Glutamatergic neuron (in vitro differentiated cells): ENCODE measurements around the gene NOX4. TPM values are rescaled to one million over a fixed set of nuclear protein-coding genes. Genes with fewer than 3 reads are reported as not detected.
"Not testable (repeated sequence)": the region's sequence is repeated elsewhere in the genome, so short reads cannot be mapped to it uniquely, and the experiment has no call there.

Experiments
- DNase-seq: peaks from one replicate; pipeline ENCODE4 v3.0.0; 2022
- H3K27ac Mint-ChIP-seq: one replicate; pipeline ENCODE4 v1.8.0; 2020; ENCODE audit warnings: mild to moderate bottlenecking, mixed read lengths, inconsistent platforms; ENCODE audit not compliant: unreplicated experiment
- H3K27me3 Mint-ChIP-seq: one replicate; pipeline ENCODE4 v1.8.0; 2020; ENCODE audit warnings: mild to moderate bottlenecking, moderate library complexity, mixed read lengths, inconsistent platforms; ENCODE audit not compliant: unreplicated experiment
- H3K36me3 Mint-ChIP-seq: one replicate; pipeline ENCODE4 v1.8.0; 2020; ENCODE audit warnings: mild to moderate bottlenecking, mixed read lengths, inconsistent platforms; ENCODE audit not compliant: unreplicated experiment
- H3K4me1 Mint-ChIP-seq: one replicate; pipeline ENCODE4 v1.8.0; 2020; ENCODE audit warnings: mild to moderate bottlenecking, low read depth, mixed read lengths, inconsistent platforms; ENCODE audit not compliant: unreplicated experiment
- H3K4me3 Mint-ChIP-seq: one replicate; pipeline ENCODE4 v1.8.0; 2020; ENCODE audit warnings: mild to moderate bottlenecking, mixed read lengths, inconsistent platforms; ENCODE audit not compliant: unreplicated experiment
- H3K9me3 Mint-ChIP-seq: one replicate; pipeline ENCODE4 v1.8.0; 2020; ENCODE audit warnings: mild to moderate bottlenecking, moderate library complexity, mixed read lengths, inconsistent platforms; ENCODE audit not compliant: unreplicated experiment
- CTCF ChIP-seq: fragments of 200-600 bp; sonication (generic); IDR thresholded peaks from one replicate; pipeline ENCODE4 v1.5.0; 2021; ENCODE audit not compliant: partially characterized antibody, unreplicated experiment
- total RNA-seq: library from RNA; stranded (reverse); fragmentation: NEBNext Ultra II Directional; extraction: Animal tissue kit (Norgen Biotek cat#: 25700); gene quantifications from one replicate; pipeline ENCODE4 v1.2.1, GENCODE V29; 2021; ENCODE audit not compliant: unreplicated experiment

Gene NOX4
- total RNA-seq, 1 donor from 2014 or later, result 1.9 TPM

GRCh38 chr11:89441606-89442005, 49.6 kb downstream of the NOX4 start:
- Mint-ChIP-seq H3K36me3 (no peaks in the 10 kb centered on the region), H3K4me3 (no peak overlapping the region), H3K27me3 (peaks cover 1% of the 10 kb centered on the region), H3K9me3 (no peaks in the 10 kb centered on the region), H3K27ac (no peak overlapping the region), H3K4me1 (peaks cover 3% of the 10 kb centered on the region)
- DNase-seq, result no peak
- no peak for TF ChIP-seq CTCF

GRCh38 chr11:89437317-89437716, 53.9 kb downstream of the NOX4 start:
- no peaks in the 10 kb centered on the region for H3K36me3 Mint-ChIP-seq
- H3K4me3 Mint-ChIP-seq, result no peak overlapping the region
- no peak for TF ChIP-seq CTCF
- peaks cover 1% of the 10 kb centered on the region for H3K27me3 Mint-ChIP-seq
- H3K4me1 Mint-ChIP-seq, result no peaks in the 10 kb centered on the region
- DNase-seq, result no peak
- no peaks in the 10 kb centered on the region for H3K9me3 Mint-ChIP-seq
- H3K27ac Mint-ChIP-seq, result no peak overlapping the region

GRCh38 chr11:89436071-89436470, 55.1 kb downstream of the NOX4 start:
- Mint-ChIP-seq H3K4me1 (no peaks in the 10 kb centered on the region), H3K4me3 (no peak overlapping the region), H3K27me3 (no peaks in the 10 kb centered on the region), H3K36me3 (no peaks in the 10 kb centered on the region), H3K27ac (no peak overlapping the region), H3K9me3 (no peaks in the 10 kb centered on the region)
- TF ChIP-seq CTCF, result no peak
- no peak for DNase-seq

- Mint-ChIP-seq H3K27me3 (no peaks in the 10 kb centered on the region), H3K9me3 (no peaks in the 10 kb centered on the region), H3K36me3 (no peaks in the 10 kb centered on the region), H3K4me3 (no peak overlapping the region), H3K27ac (no peak overlapping the region), H3K4me1 (no peaks in the 10 kb centered on the region)
- no peak for TF ChIP-seq CTCF
- DNase-seq, result no peak
Measured at GRCh38 chr11:89433278-89433677, 57.9 kb downstream of the NOX4 start.

GRCh38 chr11:89432182-89432581, 59.0 kb downstream of the NOX4 start:
- not testable (repeated sequence) for H3K27ac Mint-ChIP-seq, H3K27me3 Mint-ChIP-seq, H3K4me3 Mint-ChIP-seq, H3K9me3 Mint-ChIP-seq, H3K36me3 Mint-ChIP-seq, DNase-seq, H3K4me1 Mint-ChIP-seq

- not testable (repeated sequence) for DNase-seq, H3K36me3 Mint-ChIP-seq, H3K27me3 Mint-ChIP-seq, H3K27ac Mint-ChIP-seq, H3K9me3 Mint-ChIP-seq, H3K4me3 Mint-ChIP-seq, H3K4me1 Mint-ChIP-seq
Measured at GRCh38 chr11:89426501-89426900, 64.7 kb downstream of the NOX4 start.
